ENCODE data around the gene RAB3GAP1.
A peak's percentile ranks its signal among the peaks of the same experiment; 100 is the strongest.
"Not testable (repeated sequence)": the region's sequence is repeated elsewhere in the genome, so short reads cannot be mapped to it uniquely, and the experiment has no call there.

RAB3GAP1 gene

DNA sequence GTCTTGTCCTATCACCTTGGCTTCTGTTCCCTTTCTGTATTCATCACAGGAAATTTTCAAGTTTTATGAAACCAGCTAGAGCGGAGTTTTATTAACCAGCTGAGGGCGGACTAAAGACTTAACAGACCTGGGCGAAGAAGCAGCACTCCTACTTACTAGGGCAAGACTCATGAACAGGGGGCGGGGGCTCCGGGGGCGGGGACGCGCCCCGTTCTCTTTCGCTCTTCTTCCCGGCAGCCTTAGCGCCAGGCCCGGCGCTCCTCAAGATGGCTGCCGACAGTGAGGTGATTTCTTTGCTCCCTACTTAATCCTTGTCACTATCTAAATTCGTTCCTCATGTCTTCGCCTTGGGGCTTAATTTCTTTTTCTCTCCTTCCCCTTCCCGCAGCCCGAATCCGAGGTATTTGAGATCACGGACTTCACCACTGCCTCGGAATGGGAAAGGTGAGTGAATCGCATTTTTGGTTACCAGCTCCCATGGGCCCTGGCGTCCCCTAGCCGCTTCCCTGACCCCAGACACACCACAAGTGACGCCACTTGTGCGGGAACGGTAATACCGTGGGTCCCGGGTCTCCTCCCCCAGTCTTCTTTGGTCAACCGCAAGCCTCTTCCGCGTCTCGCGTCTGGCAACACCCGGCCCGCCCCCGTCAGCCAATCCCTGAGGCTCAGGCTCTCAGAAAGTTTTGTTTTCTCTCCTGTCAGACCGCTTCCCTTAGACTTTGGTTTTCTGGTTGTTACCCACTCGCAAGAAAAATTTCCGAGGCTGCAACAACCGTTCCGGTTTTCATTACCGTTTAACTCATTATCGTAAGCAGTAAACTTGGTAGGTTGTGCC lies at the start of gene RAB3GAP1:
Gene RAB3GAP1 (plus strand): TSS at position 251 of the 835 bp plus-strand sequence. CDS start 16 bp downstream, at position 267.
- peak; percentile 47 for DNase-seq

- no peak for DNase-seq
Measured at GRCh38 chr2:135002836-135003235, 49.3 kb upstream of the RAB3GAP1 start.

DNA sequence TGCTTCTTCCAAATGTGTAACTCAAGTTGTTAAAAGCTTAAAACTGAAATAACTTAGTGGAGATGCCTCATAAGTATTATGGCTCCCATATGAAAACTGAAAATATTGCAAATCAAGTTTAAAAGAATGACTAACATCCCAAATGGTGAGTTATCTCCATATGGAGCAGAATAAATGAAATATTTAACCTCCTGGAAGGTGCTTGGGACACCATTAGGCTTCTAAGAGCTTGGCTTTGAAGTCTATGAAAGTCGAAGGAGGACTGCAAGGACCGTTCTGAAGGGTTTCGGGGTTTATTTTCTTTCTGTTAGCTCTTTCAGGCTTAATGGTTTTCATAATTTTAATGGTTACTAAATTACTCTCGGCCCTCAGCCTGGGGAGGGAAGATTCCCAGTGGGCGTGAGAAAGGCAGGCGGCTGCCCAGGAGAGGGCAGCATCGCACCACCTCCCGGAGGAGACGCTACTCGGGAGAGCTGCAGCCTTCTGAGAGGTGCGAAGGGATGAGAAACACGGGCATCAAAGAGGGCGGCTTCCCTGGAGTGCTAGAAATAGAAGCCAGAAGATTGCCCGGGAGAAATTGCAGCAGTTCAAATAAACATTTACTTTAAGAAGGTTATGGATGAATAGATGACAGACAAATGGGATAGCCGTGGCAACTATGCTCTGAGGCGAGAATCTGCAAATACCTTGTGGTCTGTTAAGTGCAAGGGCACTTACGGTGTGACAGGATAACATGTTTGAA lies 47.9 kb upstream of the RAB3GAP1 start:
- peak; percentile 81 for DNase-seq

DNA sequence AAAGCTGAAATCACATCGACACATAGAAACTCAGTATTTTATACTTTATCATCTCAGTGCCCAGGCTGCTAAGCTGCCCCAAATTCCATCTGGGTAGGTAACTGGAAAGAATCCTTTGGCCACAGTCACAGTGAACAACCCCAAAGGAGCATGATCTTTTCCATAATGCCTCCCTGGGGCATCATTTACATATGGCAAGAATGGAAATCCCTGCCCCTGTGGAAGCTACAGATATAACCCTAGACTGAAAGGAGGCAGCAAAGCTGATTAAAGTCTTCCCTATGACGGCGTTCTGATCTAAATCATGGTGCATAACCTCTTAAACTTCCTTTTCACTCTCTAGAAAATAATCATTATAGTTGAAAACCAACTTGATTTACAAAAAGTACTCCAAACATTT lies 46.3 kb upstream of the RAB3GAP1 start:
- no peak for DNase-seq

DNA sequence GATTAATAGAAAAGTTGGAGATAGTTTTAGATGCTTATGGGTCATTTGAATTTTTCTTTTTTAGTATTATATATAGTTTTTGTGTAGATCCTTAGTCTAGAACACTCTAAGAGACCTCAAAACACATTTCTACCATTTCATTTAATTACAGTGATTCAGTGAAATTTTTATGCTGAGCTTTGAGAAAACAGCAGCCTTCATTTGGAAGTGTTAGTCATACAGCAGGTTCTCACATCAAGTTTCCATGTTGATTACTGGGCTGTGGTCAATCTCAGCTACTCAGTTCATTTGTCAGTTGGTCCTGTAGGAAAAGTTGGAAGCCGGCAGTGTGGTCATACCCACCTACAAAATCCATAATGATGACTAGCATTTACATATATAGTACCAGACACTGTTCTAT lies 42.8 kb upstream of the RAB3GAP1 start:
- no peak for DNase-seq

- DNase-seq = no peak
Measured at GRCh38 chr2:135010200-135010942, 41.7 kb upstream of the RAB3GAP1 start.

- DNase-seq = no peak
Measured at GRCh38 chr2:135011633-135012032, 40.5 kb upstream of the RAB3GAP1 start.

GRCh38 chr2:135021618-135022017 lies 30.5 kb upstream of the RAB3GAP1 start:
- no peak for DNase-seq

DNA sequence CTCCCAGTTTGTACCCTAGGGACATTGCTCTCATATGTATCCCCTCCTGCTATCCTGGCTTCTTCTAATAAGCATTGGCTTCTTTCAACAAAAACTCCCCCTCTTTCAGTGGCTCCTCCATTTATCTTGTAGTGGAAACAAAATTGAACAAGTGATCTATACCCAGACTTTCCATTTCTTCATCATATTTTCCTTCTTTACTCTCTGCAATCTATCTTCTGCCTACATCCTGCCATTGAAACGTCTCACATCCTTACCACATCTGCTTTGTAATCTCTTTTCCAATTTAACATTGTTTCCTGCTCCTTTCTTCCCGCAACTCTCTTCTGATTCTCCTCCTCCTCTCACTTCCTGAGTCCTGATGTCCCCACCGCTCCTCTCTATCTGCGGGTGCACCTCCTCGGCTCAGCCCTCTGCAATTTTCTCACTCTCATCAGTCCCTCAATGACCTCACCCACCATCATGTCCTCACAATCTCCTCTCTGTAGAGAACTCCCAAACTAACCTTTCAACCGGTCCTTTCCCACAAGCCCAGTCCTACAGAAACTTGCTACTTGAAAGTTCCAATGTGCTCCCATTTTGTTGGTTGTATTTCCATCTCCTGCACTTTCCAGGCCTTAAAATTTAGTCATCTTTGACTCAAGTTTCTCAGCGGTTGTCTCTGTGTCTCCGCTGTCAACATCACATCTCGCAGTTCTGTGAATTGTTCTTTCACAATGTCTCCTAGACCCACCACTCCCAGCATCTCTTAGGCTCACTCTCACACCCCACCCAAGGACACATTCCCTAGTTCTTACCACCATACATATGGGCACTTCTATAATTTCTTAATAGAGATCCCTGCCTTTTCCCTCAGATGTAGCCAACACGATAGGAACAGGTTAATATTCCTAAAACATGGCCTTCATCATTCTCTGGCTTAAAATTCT lies 28.9 kb upstream of the RAB3GAP1 start:
- DNase-seq = no peak

DNA sequence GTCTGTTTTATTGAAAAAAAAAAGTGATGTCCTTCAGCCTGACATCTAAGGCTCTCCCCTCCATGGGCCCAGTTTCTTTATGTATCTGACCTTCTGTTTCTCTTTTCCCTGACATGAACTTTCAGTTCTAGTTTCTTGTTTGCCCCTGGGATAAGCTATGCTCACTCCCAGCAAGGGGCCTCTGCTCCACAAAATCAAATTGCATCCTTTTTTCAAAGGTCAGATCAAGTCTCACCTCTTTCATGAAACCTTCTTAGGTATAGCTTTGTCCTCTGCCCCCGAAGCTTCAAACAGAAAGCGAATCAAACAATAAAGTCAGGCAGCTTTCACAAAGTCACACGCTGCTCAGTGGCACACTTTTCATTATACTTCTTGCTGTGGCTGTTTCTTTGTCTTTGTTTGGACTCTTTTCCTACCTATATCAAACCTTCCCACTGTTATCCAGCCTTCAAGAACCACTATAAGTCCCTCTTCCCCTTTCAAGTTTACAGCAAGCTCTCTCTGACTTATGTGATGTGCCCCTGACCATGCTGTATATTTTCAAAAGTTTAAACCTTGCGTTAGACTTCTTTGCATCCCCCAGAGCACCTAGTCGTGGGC lies 28.1 kb upstream of the RAB3GAP1 start:
- DNase-seq = no peak

GRCh38 chr2:135029481-135030134 lies 22.5 kb upstream of the RAB3GAP1 start:
- DNase-seq = no peak

DNA sequence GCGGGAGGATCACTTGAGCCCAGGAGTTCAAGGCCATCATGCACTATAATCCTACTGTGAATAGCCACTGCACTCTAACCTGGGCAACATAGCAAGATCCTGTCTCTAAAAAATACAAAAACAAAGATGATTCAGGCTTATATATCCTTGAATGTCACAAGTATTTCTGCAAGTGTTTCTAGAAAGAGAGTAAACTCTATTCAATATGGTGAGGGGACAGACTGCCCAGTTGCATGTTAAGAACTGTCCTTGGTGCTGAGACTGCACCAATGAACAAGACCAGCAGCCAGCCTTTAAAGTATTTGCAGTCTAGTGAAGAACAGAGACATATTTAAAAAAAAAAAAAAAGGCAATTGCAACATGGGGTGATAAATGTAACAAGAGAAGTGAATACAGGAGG lies 21.3 kb upstream of the RAB3GAP1 start:
- DNase-seq = no peak

DNA sequence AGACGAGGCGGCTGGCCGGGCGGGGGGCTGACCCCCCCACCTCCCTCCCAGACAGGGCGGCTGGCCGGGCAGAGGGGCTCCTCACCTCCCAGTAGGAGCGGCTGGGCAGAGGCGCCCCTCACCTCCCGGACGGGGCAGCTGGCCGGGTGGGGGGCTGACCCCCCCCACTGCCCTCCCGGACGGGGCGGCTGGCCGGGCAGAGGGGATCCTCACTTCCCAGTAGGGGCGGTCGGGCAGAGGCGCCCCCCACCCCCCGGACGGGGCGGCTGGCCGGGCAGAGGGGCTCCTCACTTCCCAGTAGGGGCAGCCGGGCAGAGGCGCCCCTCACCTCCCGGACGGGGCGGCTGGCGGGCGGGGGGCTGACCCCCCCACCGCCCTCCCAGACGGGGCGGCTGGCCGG lies 18.9 kb upstream of the RAB3GAP1 start:
- DNase-seq = not testable (repeated sequence)

DNA sequence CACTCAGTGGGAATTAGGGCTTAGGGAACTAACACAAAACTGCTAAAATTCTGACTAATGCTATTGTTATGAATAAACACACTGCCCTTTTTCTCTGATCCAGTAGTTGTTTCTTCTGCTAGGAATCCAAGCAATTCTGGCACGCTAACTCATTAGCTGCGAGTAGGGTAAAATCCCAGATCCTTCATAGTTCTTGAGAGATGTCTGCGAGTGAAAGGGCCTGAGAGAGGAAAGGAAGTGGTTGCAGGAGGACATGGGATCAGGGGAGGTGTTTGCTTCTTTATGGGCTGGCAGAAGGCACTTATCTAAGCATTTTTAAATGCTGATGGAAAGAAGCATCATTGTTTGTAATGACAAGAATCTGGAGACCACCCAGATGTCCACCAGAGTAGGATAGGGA lies 14.3 kb upstream of the RAB3GAP1 start:
- DNase-seq = no peak

GRCh38 chr2:135043345-135043744 lies 8.7 kb upstream of the RAB3GAP1 start:
- DNase-seq = no peak

- no peak for DNase-seq
Measured at GRCh38 chr2:135047300-135047699, 4.8 kb upstream of the RAB3GAP1 start, which contains the start of gene MAP3K19. Gene MAP3K19, minus strand, starts transcription at chr2:135047447. Its CDS starts 22,800 bp downstream, at chr2:135024647.

- no peak for DNase-seq
Measured at GRCh38 chr2:135048122-135048521, 4.0 kb upstream of the RAB3GAP1 start.

DNA sequence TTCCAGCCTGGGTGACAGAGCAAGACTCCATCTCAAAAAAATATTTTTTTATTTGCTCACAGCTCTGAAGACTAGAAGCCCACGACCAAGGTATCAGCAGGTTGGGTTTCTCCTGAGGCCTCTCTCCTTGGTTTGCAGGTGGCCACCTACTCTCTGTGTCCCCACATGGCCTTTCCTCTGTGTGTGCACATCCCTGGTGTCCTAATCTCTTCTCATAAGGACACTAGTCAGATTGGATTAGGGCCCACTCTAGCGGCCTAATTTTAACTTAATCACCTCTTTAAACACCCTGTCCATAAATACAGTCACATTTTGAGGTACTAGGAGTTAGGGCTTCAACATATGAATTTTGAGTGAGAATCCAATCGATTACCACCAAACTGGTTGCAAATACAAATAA lies 2.0 kb upstream of the RAB3GAP1 start:
- no peak for DNase-seq

DNA sequence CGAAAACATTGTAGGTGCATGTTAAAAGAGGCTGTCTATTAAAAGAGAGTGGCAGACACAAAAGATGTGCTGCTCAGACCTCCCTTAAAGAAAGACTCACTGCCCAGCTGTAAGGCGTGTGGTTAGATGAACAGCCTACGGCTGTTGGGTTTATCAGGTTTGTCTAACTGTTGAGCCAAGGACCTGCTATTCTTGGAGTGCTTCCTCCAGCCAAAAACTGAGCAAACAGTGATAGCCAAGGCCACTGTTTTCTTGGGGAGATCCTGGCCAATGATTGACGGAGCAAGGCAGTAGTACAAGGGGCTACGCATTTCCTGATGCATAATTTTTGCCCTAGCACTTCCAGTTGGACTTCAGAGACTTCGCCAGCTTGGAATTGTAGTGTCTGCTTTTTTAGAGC lies 1.4 kb upstream of the RAB3GAP1 start:
- DNase-seq = no peak

- DNase-seq = no peak
Measured at GRCh38 chr2:135052997-135053474, 944 bp downstream of the RAB3GAP1 start.

GRCh38 chr2:135055182-135055786 lies 3.2 kb downstream of the RAB3GAP1 start:
- no peak for DNase-seq
